H9 (cell line): ENCODE results near the gene ALMS1. TPM values are rescaled to one million over a fixed set of nuclear protein-coding genes. Genes with fewer than 3 reads are reported as not detected.

ENCODE experiments used
- DNase-seq: peaks from one replicate; pipeline ENCODE4 v3.0.0-alpha.2; 2017
- H2AFZ ChIP-seq: one replicate; pipeline ENCODE4 v1.6.1; 2013; ENCODE audit warnings: mild to moderate bottlenecking, low read length, control low read depth, moderate library complexity
- H2AK5ac ChIP-seq: 2 replicates; pipeline ENCODE4 v1.6.1; 2013; ENCODE audit warnings: low read length, control low read depth, mixed read lengths; ENCODE audit not compliant: insufficient read length
- H2BK120ac ChIP-seq: one replicate; pipeline ENCODE4 v1.6.1; 2013; ENCODE audit warnings: low read depth, mild to moderate bottlenecking, low read length, control low read depth, inconsistent platforms; ENCODE audit not compliant: poor library complexity, severe bottlenecking
- H2BK12ac ChIP-seq: 2 replicates; pipeline ENCODE4 v1.6.1; 2013; ENCODE audit warnings: low read length, control low read depth, mixed read lengths, low read depth; ENCODE audit not compliant: insufficient read length
- H2BK15ac ChIP-seq: 2 replicates; pipeline ENCODE4 v1.6.1; 2013; ENCODE audit warnings: low read depth, low read length, control low read depth
- H2BK20ac ChIP-seq: one replicate; pipeline ENCODE4 v1.6.1; 2013; ENCODE audit warnings: low read depth, mild to moderate bottlenecking, low read length, control low read depth, inconsistent platforms; ENCODE audit not compliant: poor library complexity, severe bottlenecking
- H2BK5ac ChIP-seq: 2 replicates; pipeline ENCODE4 v1.6.1; 2013; ENCODE audit warnings: low read length, control low read depth, mixed read lengths; ENCODE audit not compliant: insufficient read length
- H3K14ac ChIP-seq: 2 replicates; pipeline ENCODE4 v1.6.1; 2013; ENCODE audit warnings: low read length, control low read depth; ENCODE audit not compliant: insufficient read depth
- H3K18ac ChIP-seq: 2 replicates; pipeline ENCODE4 v1.6.1; 2013; ENCODE audit warnings: low read depth, mild to moderate bottlenecking, mixed read lengths, low read length, control low read depth; ENCODE audit not compliant: insufficient read length
- H3K23ac ChIP-seq: 2 replicates; pipeline ENCODE4 v1.6.1; 2013; ENCODE audit warnings: low read length, control low read depth, mixed read lengths, low read depth; ENCODE audit not compliant: insufficient read length
- H3K23me2 ChIP-seq: 2 replicates; pipeline ENCODE4 v1.6.1; 2013; ENCODE audit warnings: low read depth, mild to moderate bottlenecking, mixed read lengths, low read length, control low read depth; ENCODE audit not compliant: insufficient read length, poor library complexity, severe bottlenecking
- H3K27ac ChIP-seq: 2 replicates; pipeline ENCODE4 v1.5.1; 2013; ENCODE audit warnings: low read length, control low read depth, mixed read lengths, low read depth; ENCODE audit not compliant: insufficient read length
- H3K27me3 ChIP-seq: 2 replicates; pipeline ENCODE4 v1.6.1; 2013; ENCODE audit warnings: low read length, control low read depth, inconsistent platforms; ENCODE audit not compliant: insufficient read depth
- H3K4ac ChIP-seq: 2 replicates; pipeline ENCODE4 v1.6.1; 2013; ENCODE audit warnings: low read depth, mild to moderate bottlenecking, control low read depth, inconsistent platforms, low read length, moderate library complexity
- H3K4me1 ChIP-seq: 2 replicates; pipeline ENCODE4 v1.6.1; 2013; ENCODE audit warnings: low read length, control low read depth, inconsistent platforms; ENCODE audit not compliant: insufficient read depth
- H3K4me2 ChIP-seq: 2 replicates; pipeline ENCODE4 v1.6.1; 2013; ENCODE audit warnings: low read length, control low read depth, mixed read lengths; ENCODE audit not compliant: insufficient read length, insufficient read depth
- H3K56ac ChIP-seq: 2 replicates; pipeline ENCODE4 v1.6.1; 2013; ENCODE audit warnings: low read depth, mild to moderate bottlenecking, mixed read lengths, low read length, control low read depth; ENCODE audit not compliant: insufficient read length
- H3K79me1 ChIP-seq: 2 replicates; pipeline ENCODE4 v1.6.1; 2013; ENCODE audit warnings: low read depth, mild to moderate bottlenecking, moderate library complexity, low read length, control low read depth, inconsistent platforms; ENCODE audit not compliant: insufficient read depth, poor library complexity, severe bottlenecking
- H3K79me2 ChIP-seq: 2 replicates; pipeline ENCODE4 v1.6.1; 2013; ENCODE audit warnings: low read length, control low read depth, inconsistent platforms; ENCODE audit not compliant: insufficient read depth
- H3K9ac ChIP-seq: 2 replicates; pipeline ENCODE4 v1.6.1; 2013; ENCODE audit warnings: low read length, control low read depth, mixed read lengths; ENCODE audit not compliant: insufficient read length; ENCODE audit errors: extremely low read depth
- H3K9me3 ChIP-seq: one replicate; pipeline ENCODE4 v1.6.1; 2013; ENCODE audit warnings: low read depth, low read length, inconsistent platforms; ENCODE audit not compliant: control insufficient read depth
- H3T11ph ChIP-seq: one replicate; pipeline ENCODE4 v1.6.1; 2013; ENCODE audit warnings: mild to moderate bottlenecking, low read length, control low read depth, inconsistent platforms
- H4K20me1 ChIP-seq: one replicate; pipeline ENCODE4 v1.6.1; 2013; ENCODE audit not compliant: control insufficient read depth, insufficient read length, insufficient read depth
- H4K5ac ChIP-seq: 2 replicates; pipeline ENCODE4 v1.6.1; 2013; ENCODE audit warnings: low read depth, mild to moderate bottlenecking, mixed read lengths, low read length, control low read depth; ENCODE audit not compliant: insufficient read length
- H4K8ac ChIP-seq: replicated peaks from 2 replicates; pipeline ENCODE4 v1.6.1; 2013; ENCODE audit warnings: low read length, control low read depth, mixed read lengths, low read depth; ENCODE audit not compliant: insufficient read length
- H4K91ac ChIP-seq: 2 replicates; pipeline ENCODE4 v1.6.1; 2013; ENCODE audit warnings: low read depth, mild to moderate bottlenecking, moderate library complexity, mixed read lengths, low read length, control low read depth; ENCODE audit not compliant: insufficient read length
- H3K27ac Mint-ChIP-seq, 3 experiments: 2 replicates in 2 of 3; 3 replicates in 1 of 3; pipeline ENCODE4 v1.8.0; 2020 to 2021; ENCODE audit warnings: mixed read lengths in 3 of 3, mild to moderate bottlenecking in 1 of 3, moderate library complexity in 1 of 3
- H3K27me3 Mint-ChIP-seq: 2 replicates; pipeline ENCODE4 v1.8.0; 2021; ENCODE audit warnings: low read depth, mild to moderate bottlenecking, moderate library complexity, mixed read lengths
- H3K36me3 Mint-ChIP-seq, 3 experiments: 2 replicates in 2 of 3; 3 replicates in 1 of 3; pipeline ENCODE4 v1.8.0; 2020 to 2021; ENCODE audit warnings: low read depth in 3 of 3, mixed read lengths in 3 of 3; ENCODE audit not compliant: insufficient read depth in 1 of 3
- H3K4me1 Mint-ChIP-seq, 2 experiments: 2 replicates each; pipeline ENCODE4 v1.8.0; 2020; ENCODE audit warnings: mixed read lengths in 2 of 2
- H3K4me3 Mint-ChIP-seq, 2 experiments: 2 replicates in 1 of 2; 3 replicates in 1 of 2; pipeline ENCODE4 v1.8.0; 2020 to 2021; ENCODE audit warnings: mild to moderate bottlenecking in 2 of 2, mixed read lengths in 2 of 2, moderate library complexity in 1 of 2
- H3K9me3 Mint-ChIP-seq, 2 experiments: 2 replicates in 1 of 2; 3 replicates in 1 of 2; pipeline ENCODE4 v1.8.0; 2020; ENCODE audit warnings: mild to moderate bottlenecking in 2 of 2, mixed read lengths in 2 of 2, moderate library complexity in 1 of 2
- WGBS: extraction: QIAGEN DNeasy Blood & Tissue Kit; methylation state at CpG from one replicate; pipeline ENCODE4 v1.1.7; 2013; ENCODE audit warnings: missing lambda C conversion rate, low lambda C conversion rate, mixed read lengths; ENCODE audit not compliant: insufficient read length; ENCODE audit errors: extremely low coverage; 5-methylcytosine and 5-hydroxymethylcytosine counted together
- total RNA-seq: library from RNA; stranded (reverse); gene quantifications from 2 replicates; pipeline ENCODE4 v1.2.1, GENCODE V29; 2021
- TF ChIP-seq, protein P1 (sequence below): fragments of 200-600 bp; sonication (generic); conservative IDR thresholded peaks from 3 replicates; pipeline ENCODE4 v1.8.0; 2021; ENCODE audit warnings: antibody characterized with exemption, mild to moderate bottlenecking

Gene ALMS1
- total RNA-seq, 1 experiment from 2014 or later = 36.2 TPM

DNA sequence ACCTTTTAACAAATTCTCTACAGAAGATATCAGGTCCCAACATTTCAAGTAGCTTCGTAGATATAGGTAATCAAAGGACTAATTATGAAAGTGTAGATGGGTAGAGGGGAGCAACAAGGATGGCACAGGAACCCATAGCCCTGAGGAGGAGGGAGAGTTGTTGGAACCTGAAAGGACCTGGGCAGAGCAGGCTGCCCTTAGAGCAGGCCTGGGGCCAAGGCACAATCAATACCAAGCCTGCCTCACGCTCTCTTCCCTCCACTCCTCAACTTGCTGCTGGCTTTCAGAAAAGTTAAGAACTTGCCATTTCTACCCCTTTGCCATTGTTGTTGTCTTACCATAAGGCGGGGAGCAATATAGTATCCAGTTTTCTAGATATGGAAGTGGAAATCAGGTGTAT, 266.7 kb downstream of the ALMS1 start:
- Histone ChIP-seq H4K20me1 (no peaks in the 10 kb centered on the region), H3K4ac (no peak overlapping the region), H4K91ac (no peak overlapping the region), H3T11ph (no peak overlapping the region), H4K5ac (no peak overlapping the region), H3K27ac (no peak overlapping the region), H2BK20ac (no peak overlapping the region), H3K14ac (no peak overlapping the region), H3K9ac (no peak overlapping the region), H2AK5ac (no peak overlapping the region), H3K56ac (no peak overlapping the region), H3K23ac (no peak overlapping the region), H3K23me2 (no peaks in the 10 kb centered on the region), H2BK12ac (no peak overlapping the region), H3K4me1 (no peaks in the 10 kb centered on the region), H3K79me1 (no peaks in the 10 kb centered on the region), H3K18ac (no peak overlapping the region), H3K27me3 (no peaks in the 10 kb centered on the region), H2AFZ (no peak overlapping the region), H2BK120ac (no peak overlapping the region), H3K9me3 (no peaks in the 10 kb centered on the region), H4K8ac (no peak overlapping the region), H3K79me2 (no peaks in the 10 kb centered on the region), H2BK5ac (no peak overlapping the region), H2BK15ac (no peak overlapping the region), H3K4me2 (no peak overlapping the region)
- DNase-seq = no peak
- Mint-ChIP-seq H3K9me3 (peaks cover 12 to 16% of the 10 kb centered on the region in 2 experiments), H3K27me3 (peaks cover 24% of the 10 kb centered on the region), H3K27ac (no peak overlapping the region), H3K36me3 (no peaks in the 10 kb centered on the region; a peak in 2 of 7 replicates), H3K4me1 (no peaks in the 10 kb centered on the region), H3K4me3 (no peak overlapping the region)
- WGBS = no CpG with 5 or more reads among the region's 3 CpGs
- TF ChIP-seq, protein P1, sequence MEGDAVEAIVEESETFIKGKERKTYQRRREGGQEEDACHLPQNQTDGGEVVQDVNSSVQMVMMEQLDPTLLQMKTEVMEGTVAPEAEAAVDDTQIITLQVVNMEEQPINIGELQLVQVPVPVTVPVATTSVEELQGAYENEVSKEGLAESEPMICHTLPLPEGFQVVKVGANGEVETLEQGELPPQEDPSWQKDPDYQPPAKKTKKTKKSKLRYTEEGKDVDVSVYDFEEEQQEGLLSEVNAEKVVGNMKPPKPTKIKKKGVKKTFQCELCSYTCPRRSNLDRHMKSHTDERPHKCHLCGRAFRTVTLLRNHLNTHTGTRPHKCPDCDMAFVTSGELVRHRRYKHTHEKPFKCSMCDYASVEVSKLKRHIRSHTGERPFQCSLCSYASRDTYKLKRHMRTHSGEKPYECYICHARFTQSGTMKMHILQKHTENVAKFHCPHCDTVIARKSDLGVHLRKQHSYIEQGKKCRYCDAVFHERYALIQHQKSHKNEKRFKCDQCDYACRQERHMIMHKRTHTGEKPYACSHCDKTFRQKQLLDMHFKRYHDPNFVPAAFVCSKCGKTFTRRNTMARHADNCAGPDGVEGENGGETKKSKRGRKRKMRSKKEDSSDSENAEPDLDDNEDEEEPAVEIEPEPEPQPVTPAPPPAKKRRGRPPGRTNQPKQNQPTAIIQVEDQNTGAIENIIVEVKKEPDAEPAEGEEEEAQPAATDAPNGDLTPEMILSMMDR = no peak
